Measurements from ENCODE around the gene POLE2.
"Not testable (repeated sequence)": the region's sequence is repeated elsewhere in the genome, so short reads cannot be mapped to it uniquely, and the experiment has no call there.

The POLE2 gene

GRCh38 chr14:49703965-49704364, 16.0 kb upstream of the POLE2 start:
- H3K27ac ChIP-seq (ENCODE audit: low read depth, low read length): no peak overlapping the region
- H3K4me1 ChIP-seq (ENCODE audit: control insufficient read depth in 5 of 5, insufficient read depth in 5 of 5, low read length in 5 of 5): no peaks in the 10 kb centered on the region
- no peaks in the 10 kb centered on the region for H3K9me3 ChIP-seq (ENCODE audit: control insufficient read depth in 5 of 5, low read length in 5 of 5)
- no peak overlapping the region for H3K4me3 ChIP-seq (ENCODE audit: low read depth in 1 of 5, low read length in 5 of 5)
- H3K27me3 ChIP-seq (ENCODE audit: control insufficient read depth in 5 of 5, insufficient read depth in 4 of 5, low read length in 5 of 5): no peaks in the 10 kb centered on the region
- H3K36me3 ChIP-seq (ENCODE audit: control insufficient read depth in 5 of 5, insufficient read depth in 5 of 5, low read length in 5 of 5): peaks cover 0 to 10% (median 6%) of the 10 kb centered on the region in 5 donors
- no peak overlapping the region for H3K9ac ChIP-seq (ENCODE audit: low read length in 5 of 5)

DNA sequence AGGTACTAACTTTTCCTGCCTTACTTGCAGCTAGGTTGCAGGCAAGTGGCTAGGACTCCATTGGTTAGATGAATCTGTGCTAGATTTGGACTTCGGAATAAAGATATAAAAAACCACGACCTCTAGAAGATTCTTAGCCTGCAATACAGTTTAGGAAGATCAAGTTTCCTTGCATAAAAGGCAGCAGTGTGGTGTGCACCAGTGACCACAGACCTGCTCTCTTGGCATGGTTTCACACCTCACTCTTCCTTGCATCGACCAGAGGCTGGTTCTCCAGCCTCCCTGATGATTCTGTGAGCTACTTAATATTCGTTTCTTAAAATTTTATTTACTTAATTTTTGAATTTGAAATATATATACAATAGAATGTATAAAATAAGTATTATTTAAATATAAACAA, 14.7 kb upstream of the POLE2 start:
- H3K9me3 ChIP-seq (ENCODE audit: control insufficient read depth in 5 of 5, low read length in 5 of 5): no peaks in the 10 kb centered on the region
- H3K4me1 ChIP-seq (ENCODE audit: control insufficient read depth in 5 of 5, insufficient read depth in 5 of 5, low read length in 5 of 5): no peaks in the 10 kb centered on the region
- peaks cover 0 to 10% (median 6%) of the 10 kb centered on the region in 5 donors for H3K36me3 ChIP-seq (ENCODE audit: control insufficient read depth in 5 of 5, insufficient read depth in 5 of 5, low read length in 5 of 5)
- no peak overlapping the region for H3K9ac ChIP-seq (ENCODE audit: low read length in 5 of 5)
- H3K27me3 ChIP-seq (ENCODE audit: control insufficient read depth in 5 of 5, insufficient read depth in 4 of 5, low read length in 5 of 5): no peaks in the 10 kb centered on the region
- no peak overlapping the region for H3K4me3 ChIP-seq (ENCODE audit: low read depth in 1 of 5, low read length in 5 of 5)
- H3K27ac ChIP-seq (ENCODE audit: low read depth, low read length): no peak overlapping the region

GRCh38 chr14:49693735-49694124, 5.7 kb upstream of the POLE2 start:
- not testable (repeated sequence) for H3K27me3 ChIP-seq (ENCODE audit: control insufficient read depth in 5 of 5, insufficient read depth in 4 of 5, low read length in 5 of 5); H3K9me3 ChIP-seq (ENCODE audit: control insufficient read depth in 5 of 5, low read length in 5 of 5); H3K36me3 ChIP-seq (ENCODE audit: control insufficient read depth in 5 of 5, insufficient read depth in 5 of 5, low read length in 5 of 5); H3K27ac ChIP-seq (ENCODE audit: low read depth, low read length)
- Histone ChIP-seq H3K4me3 (ENCODE audit: low read depth in 1 of 5, low read length in 5 of 5) (peak overlapping the region; percentile 79 to 92 (median 84)), H3K4me1 (ENCODE audit: control insufficient read depth in 5 of 5, insufficient read depth in 5 of 5, low read length in 5 of 5) (peaks cover 0 to 20% (median 15%) of the 10 kb centered on the region in 5 donors), H3K9ac (ENCODE audit: low read length in 5 of 5) (peak overlapping the region; percentile 56 to 89 (median 82))

DNA sequence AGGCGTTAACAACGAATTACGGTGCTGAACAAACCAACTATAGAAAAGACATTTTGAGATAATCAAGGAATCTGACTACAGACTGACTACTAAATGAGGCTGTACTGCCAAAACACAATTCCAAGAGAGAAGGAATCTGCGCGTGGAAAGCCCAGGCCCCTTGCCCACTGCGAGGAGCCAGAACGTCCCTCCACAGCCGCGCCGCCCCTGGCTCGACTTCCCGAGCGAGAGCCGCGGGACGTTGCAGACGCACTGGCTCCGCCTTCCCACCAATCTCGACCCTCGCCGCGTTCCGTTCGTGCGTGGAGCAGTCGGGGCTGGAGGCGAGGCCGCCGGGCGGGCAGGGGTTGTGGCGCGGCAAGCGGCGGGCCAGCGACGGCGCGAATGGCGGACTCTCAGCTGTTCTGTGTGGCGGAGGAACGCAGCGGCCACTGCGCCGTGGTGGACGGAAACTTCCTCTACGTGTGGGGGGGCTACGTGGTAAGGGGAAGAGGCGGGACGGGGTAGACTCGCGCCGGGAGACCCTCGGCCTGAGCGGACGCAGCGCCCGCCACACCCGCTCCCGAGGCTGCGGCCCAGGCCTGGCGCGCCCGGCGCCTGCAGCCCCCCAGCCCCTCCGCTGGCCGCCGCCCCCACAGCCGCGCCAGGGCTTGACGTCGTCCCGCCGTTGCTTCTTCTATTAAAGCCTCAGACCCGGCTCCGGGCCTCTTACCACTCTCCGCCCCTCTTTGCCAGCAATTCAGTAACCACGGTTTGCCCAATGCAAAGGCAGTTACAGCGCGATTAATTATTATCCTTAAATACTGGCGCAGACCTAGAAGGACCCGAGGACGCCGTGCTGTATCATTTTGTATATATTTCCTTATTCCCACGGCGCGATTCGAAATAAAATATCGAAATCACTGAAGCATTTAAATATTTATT, 5.1 kb upstream of the POLE2 start, which contains the start of gene KLHDC1:
Gene KLHDC1 (plus strand): TSS at position 310 of the 924 bp plus-strand sequence. CDS start 75 bp downstream, at position 385.
- peaks cover 0 to 26% (median 15%) of the 10 kb centered on the region in 5 donors for H3K4me1 ChIP-seq (ENCODE audit: control insufficient read depth in 5 of 5, insufficient read depth in 5 of 5, low read length in 5 of 5)
- no peaks in the 10 kb centered on the region for H3K36me3 ChIP-seq (ENCODE audit: control insufficient read depth in 5 of 5, insufficient read depth in 5 of 5, low read length in 5 of 5)
- H3K9me3 ChIP-seq (ENCODE audit: control insufficient read depth in 5 of 5, low read length in 5 of 5): no peaks in the 10 kb centered on the region
- peak within 1 kb of the TSS; percentile 71 to 89 (median 85) for H3K9ac ChIP-seq (ENCODE audit: low read length in 5 of 5)
- H3K27me3 ChIP-seq (ENCODE audit: control insufficient read depth in 5 of 5, insufficient read depth in 4 of 5, low read length in 5 of 5): no peaks in the 10 kb centered on the region
- peak within 1 kb of the TSS; percentile 79 to 92 (median 84) for H3K4me3 ChIP-seq (ENCODE audit: low read depth in 1 of 5, low read length in 5 of 5)
- peak within 1 kb of the TSS; percentile 84 for H3K27ac ChIP-seq (ENCODE audit: low read depth, low read length)

GRCh38 chr14:49692193-49692757, 4.3 kb upstream of the POLE2 start:
- H3K27ac ChIP-seq (ENCODE audit: low read depth, low read length): peak overlapping the region; percentile 84
- H3K4me1 ChIP-seq (ENCODE audit: control insufficient read depth in 5 of 5, insufficient read depth in 5 of 5, low read length in 5 of 5): peaks cover under 1 to 30% (median 18%) of the 10 kb centered on the region in 5 donors
- H3K27me3 ChIP-seq (ENCODE audit: control insufficient read depth in 5 of 5, insufficient read depth in 4 of 5, low read length in 5 of 5): no peaks in the 10 kb centered on the region
- peak overlapping the region; percentile 73 to 92 (median 84) for H3K4me3 ChIP-seq (ENCODE audit: low read depth in 1 of 5, low read length in 5 of 5)
- H3K36me3 ChIP-seq (ENCODE audit: control insufficient read depth in 5 of 5, insufficient read depth in 5 of 5, low read length in 5 of 5): no peaks in the 10 kb centered on the region
- no peaks in the 10 kb centered on the region for H3K9me3 ChIP-seq (ENCODE audit: control insufficient read depth in 5 of 5, low read length in 5 of 5)
- peak overlapping the region; percentile 71 to 89 (median 85) for H3K9ac ChIP-seq (ENCODE audit: low read length in 5 of 5)

DNA sequence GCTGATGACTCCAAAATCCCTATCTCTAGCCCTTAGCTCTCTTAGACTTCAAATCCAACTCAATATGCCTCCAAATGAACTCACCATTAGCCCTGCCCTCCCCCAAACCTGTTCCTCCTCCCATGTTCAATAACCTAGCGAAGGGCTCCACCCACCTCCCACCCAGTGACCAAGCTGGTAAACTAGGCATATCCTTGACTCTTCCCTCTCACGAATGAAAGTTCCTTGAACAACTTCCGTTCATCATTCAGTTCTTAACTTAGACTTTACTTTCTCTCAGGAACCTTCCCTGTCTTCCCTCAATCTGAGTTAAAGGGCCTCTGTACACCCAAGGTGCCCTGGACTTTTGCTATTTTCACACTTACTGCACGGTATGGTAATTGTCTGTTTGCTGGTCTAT, 3.0 kb upstream of the POLE2 start:
- Histone ChIP-seq H3K9ac (ENCODE audit: low read length in 5 of 5) (no peak overlapping the region), H3K4me3 (ENCODE audit: low read depth in 1 of 5, low read length in 5 of 5) (no peak overlapping the region), H3K4me1 (ENCODE audit: control insufficient read depth in 5 of 5, insufficient read depth in 5 of 5, low read length in 5 of 5) (peaks cover 1 to 31% (median 19%) of the 10 kb centered on the region in 5 donors), H3K9me3 (ENCODE audit: control insufficient read depth in 5 of 5, low read length in 5 of 5) (no peaks in the 10 kb centered on the region), H3K27me3 (ENCODE audit: control insufficient read depth in 5 of 5, insufficient read depth in 4 of 5, low read length in 5 of 5) (no peaks in the 10 kb centered on the region), H3K36me3 (ENCODE audit: control insufficient read depth in 5 of 5, insufficient read depth in 5 of 5, low read length in 5 of 5) (no peaks in the 10 kb centered on the region), H3K27ac (ENCODE audit: low read depth, low read length) (no peak overlapping the region)

DNA sequence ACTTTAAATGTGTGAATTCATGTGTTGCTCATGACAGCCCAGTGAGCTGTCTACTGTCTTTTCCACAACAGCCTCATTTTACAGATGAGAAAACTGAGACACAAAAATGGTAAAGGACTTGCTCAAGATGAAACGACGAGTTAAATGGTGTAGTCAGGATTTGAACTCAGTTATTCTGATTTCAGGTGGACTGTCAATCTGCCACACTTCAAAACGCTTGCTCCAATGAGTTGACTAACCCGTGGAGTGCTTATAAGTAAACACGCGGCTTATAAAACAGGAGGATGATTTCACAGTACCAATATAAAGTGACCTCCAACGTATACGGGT, 652 bp upstream of the POLE2 start:
- Histone ChIP-seq H3K9me3 (ENCODE audit: control insufficient read depth in 5 of 5, low read length in 5 of 5) (no peaks in the 10 kb centered on the region), H3K27ac (ENCODE audit: low read depth, low read length) (peak overlapping the region; percentile 54), H3K36me3 (ENCODE audit: control insufficient read depth in 5 of 5, insufficient read depth in 5 of 5, low read length in 5 of 5) (no peaks in the 10 kb centered on the region), H3K4me1 (ENCODE audit: control insufficient read depth in 5 of 5, insufficient read depth in 5 of 5, low read length in 5 of 5) (peaks cover 1 to 24% (median 13%) of the 10 kb centered on the region in 5 donors), H3K9ac (ENCODE audit: low read length in 5 of 5) (peak overlapping the region in 4 of 5 donors; percentile 41 to 87 (median 74)), H3K4me3 (ENCODE audit: low read depth in 1 of 5, low read length in 5 of 5) (peak overlapping the region; percentile 31 to 86 (median 77)), H3K27me3 (ENCODE audit: control insufficient read depth in 5 of 5, insufficient read depth in 4 of 5, low read length in 5 of 5) (no peaks in the 10 kb centered on the region)

DNA sequence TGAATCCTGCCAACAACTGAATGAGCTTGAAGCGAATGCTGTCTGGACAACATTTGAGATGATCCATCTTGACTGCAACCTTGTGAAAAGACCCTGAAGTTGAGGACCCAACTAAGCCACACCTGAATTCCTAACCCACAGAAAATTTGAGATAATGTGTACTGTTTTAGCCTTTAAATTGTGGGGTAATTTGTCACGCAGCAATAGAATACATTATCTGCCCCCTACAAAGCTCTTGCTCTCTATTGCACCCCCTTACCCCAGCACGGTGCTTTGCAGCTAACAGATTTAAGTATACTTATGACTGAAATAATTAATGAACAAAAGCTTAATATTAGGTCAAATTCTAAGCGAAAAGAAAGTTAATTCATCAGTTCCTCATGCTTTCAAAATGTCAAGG, 1.6 kb downstream of the POLE2 start:
- H3K27me3 ChIP-seq (ENCODE audit: control insufficient read depth in 5 of 5, insufficient read depth in 4 of 5, low read length in 5 of 5): no peaks in the 10 kb centered on the region
- H3K4me1 ChIP-seq (ENCODE audit: control insufficient read depth in 5 of 5, insufficient read depth in 5 of 5, low read length in 5 of 5): peaks cover 1 to 11% (median 10%) of the 10 kb centered on the region in 5 donors
- no peak overlapping the region for H3K4me3 ChIP-seq (ENCODE audit: low read depth in 1 of 5, low read length in 5 of 5)
- no peak overlapping the region for H3K9ac ChIP-seq (ENCODE audit: low read length in 5 of 5)
- H3K27ac ChIP-seq (ENCODE audit: low read depth, low read length): no peak overlapping the region
- no peaks in the 10 kb centered on the region for H3K9me3 ChIP-seq (ENCODE audit: control insufficient read depth in 5 of 5, low read length in 5 of 5)
- no peaks in the 10 kb centered on the region for H3K36me3 ChIP-seq (ENCODE audit: control insufficient read depth in 5 of 5, insufficient read depth in 5 of 5, low read length in 5 of 5)

DNA sequence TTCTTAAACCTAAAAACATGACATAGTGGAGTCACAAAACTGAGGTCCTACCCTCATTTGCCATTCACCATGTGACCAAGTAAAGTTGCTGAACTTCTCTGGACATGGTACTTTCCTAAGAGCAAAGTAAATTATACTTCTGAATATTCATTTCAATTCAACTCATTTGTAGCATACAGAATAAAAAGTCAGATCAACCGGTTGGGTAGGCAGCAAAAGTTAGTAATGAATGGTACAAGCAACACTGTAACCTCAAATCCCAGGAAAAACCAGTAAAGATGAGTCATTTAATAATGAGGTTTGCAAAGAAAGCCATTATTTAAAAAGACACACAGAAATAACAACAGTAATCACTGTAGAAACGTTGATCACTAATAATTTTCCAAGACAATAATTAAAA, 8.7 kb downstream of the POLE2 start:
- Histone ChIP-seq H3K4me1 (ENCODE audit: control insufficient read depth in 5 of 5, insufficient read depth in 5 of 5, low read length in 5 of 5) (no peaks in the 10 kb centered on the region), H3K36me3 (ENCODE audit: control insufficient read depth in 5 of 5, insufficient read depth in 5 of 5, low read length in 5 of 5) (peaks cover 0 to 2% (median 0%) of the 10 kb centered on the region in 5 donors), H3K27ac (ENCODE audit: low read depth, low read length) (no peak overlapping the region), H3K4me3 (ENCODE audit: low read depth in 1 of 5, low read length in 5 of 5) (no peak overlapping the region), H3K9ac (ENCODE audit: low read length in 5 of 5) (peak overlapping the region in 1 of 5 donors; percentile 20), H3K27me3 (ENCODE audit: control insufficient read depth in 5 of 5, insufficient read depth in 4 of 5, low read length in 5 of 5) (no peaks in the 10 kb centered on the region), H3K9me3 (ENCODE audit: control insufficient read depth in 5 of 5, low read length in 5 of 5) (no peaks in the 10 kb centered on the region)

DNA sequence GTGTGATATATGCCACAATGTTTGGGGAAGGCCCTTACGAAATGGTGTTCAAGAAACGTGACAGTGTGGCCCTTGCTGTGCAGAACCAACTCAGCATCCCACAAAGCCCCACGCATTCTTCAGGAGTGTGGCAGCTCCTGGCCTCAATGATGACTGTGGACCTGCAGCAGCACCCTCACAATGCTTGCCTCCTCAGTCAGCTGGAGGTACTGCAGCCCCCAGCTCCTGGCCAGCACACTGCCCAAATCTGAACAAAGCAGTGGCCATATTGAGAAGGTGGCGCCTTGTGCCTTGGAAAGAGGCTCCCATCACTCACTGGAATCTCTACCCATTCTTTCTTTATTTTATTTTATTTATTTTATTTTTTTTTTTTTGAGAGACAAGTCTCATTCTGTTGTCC, 10.4 kb downstream of the POLE2 start:
- Histone ChIP-seq H3K4me1 (ENCODE audit: control insufficient read depth in 5 of 5, insufficient read depth in 5 of 5, low read length in 5 of 5) (no peaks in the 10 kb centered on the region), H3K27ac (ENCODE audit: low read depth, low read length) (no peak overlapping the region), H3K27me3 (ENCODE audit: control insufficient read depth in 5 of 5, insufficient read depth in 4 of 5, low read length in 5 of 5) (no peaks in the 10 kb centered on the region), H3K4me3 (ENCODE audit: low read depth in 1 of 5, low read length in 5 of 5) (no peak overlapping the region), H3K9me3 (ENCODE audit: control insufficient read depth in 5 of 5, low read length in 5 of 5) (no peaks in the 10 kb centered on the region), H3K36me3 (ENCODE audit: control insufficient read depth in 5 of 5, insufficient read depth in 5 of 5, low read length in 5 of 5) (peaks cover 0 to 2% (median 0%) of the 10 kb centered on the region in 5 donors), H3K9ac (ENCODE audit: low read length in 5 of 5) (no peak overlapping the region)

All from subcutaneous abdominal adipose tissue (tissue), 5 donors.